Stimulated activated CD4-positive, alpha-beta T cell treated with anti-CD3 and anti-CD28 coated beads, TNF-alpha, amount 100 ng/mL, for 24 hours (primary cell): Measurements from ENCODE around the gene PTPN3.

ENCODE experiments used
- DNase-seq, 3 experiments: peaks; one replicate each; pipeline ENCODE4 v3.0.0-alpha.2; 2020; ENCODE audit warnings: low read depth in 3 of 3

PTPN3 gene

GRCh38 chr9:109500421-109500974 is 2.4 kb upstream of the PTPN3 start:
- no peak for DNase-seq

- no peak for DNase-seq
Measured at GRCh38 chr9:109499631-109500410, 1.7 kb upstream of the PTPN3 start.

GRCh38 chr9:109499093-109499630 is 1.1 kb upstream of the PTPN3 start:
- no peak for DNase-seq

- no peak for DNase-seq
Measured at GRCh38 chr9:109497226-109498153, 617 bp downstream of the PTPN3 start.

GRCh38 chr9:109496841-109497225 is 1.3 kb downstream of the PTPN3 start:
- DNase-seq = no peak

GRCh38 chr9:109496218-109496617 is 1.9 kb downstream of the PTPN3 start:
- no peak for DNase-seq

GRCh38 chr9:109493648-109494047 is 4.5 kb downstream of the PTPN3 start:
- no peak for DNase-seq

- DNase-seq = no peak
Measured at GRCh38 chr9:109491590-109491989, 6.5 kb downstream of the PTPN3 start.

GRCh38 chr9:109488791-109489492 is 9.2 kb downstream of the PTPN3 start:
- no peak for DNase-seq

- DNase-seq = no peak
Measured at GRCh38 chr9:109488351-109488750, 9.8 kb downstream of the PTPN3 start.

- no peak for DNase-seq
Measured at GRCh38 chr9:109487247-109487646, 10.9 kb downstream of the PTPN3 start.

GRCh38 chr9:109483744-109484429 is 14.2 kb downstream of the PTPN3 start:
- DNase-seq = no peak

- DNase-seq = no peak
Measured at GRCh38 chr9:109482391-109482916, 15.7 kb downstream of the PTPN3 start.

- no peak for DNase-seq
Measured at GRCh38 chr9:109481856-109482255, 16.3 kb downstream of the PTPN3 start.

GRCh38 chr9:109479822-109480221 is 18.3 kb downstream of the PTPN3 start:
- DNase-seq = no peak

- no peak for DNase-seq
Measured at GRCh38 chr9:109478665-109479380, 19.3 kb downstream of the PTPN3 start.

GRCh38 chr9:109478051-109478563 is 20.0 kb downstream of the PTPN3 start:
- DNase-seq = no peak

GRCh38 chr9:109477258-109478050 is 20.7 kb downstream of the PTPN3 start:
- no peak for DNase-seq

- DNase-seq = no peak
Measured at GRCh38 chr9:109476642-109477257, 21.4 kb downstream of the PTPN3 start.
